IPS-NIHi7 (cell line): ENCODE results near the gene MCTP2.

Experiments
- DNase-seq: peaks from one replicate; pipeline ENCODE4 v3.0.0; 2012; ENCODE audit warnings: mixed read lengths; ENCODE audit errors: extremely low spot score

Gene MCTP2

GRCh38 chr15:94297558-94297957, 66.2 kb downstream of the MCTP2 start:
- no peak for DNase-seq

- DNase-seq: no peak
These were observed 67.0 kb downstream of the MCTP2 start for GRCh38 chr15:94298364-94298763.

GRCh38 chr15:94300612-94301011, 69.3 kb downstream of the MCTP2 start:
- DNase-seq: no peak

GRCh38 chr15:94305133-94305532, 73.8 kb downstream of the MCTP2 start:
- no peak for DNase-seq

DNA sequence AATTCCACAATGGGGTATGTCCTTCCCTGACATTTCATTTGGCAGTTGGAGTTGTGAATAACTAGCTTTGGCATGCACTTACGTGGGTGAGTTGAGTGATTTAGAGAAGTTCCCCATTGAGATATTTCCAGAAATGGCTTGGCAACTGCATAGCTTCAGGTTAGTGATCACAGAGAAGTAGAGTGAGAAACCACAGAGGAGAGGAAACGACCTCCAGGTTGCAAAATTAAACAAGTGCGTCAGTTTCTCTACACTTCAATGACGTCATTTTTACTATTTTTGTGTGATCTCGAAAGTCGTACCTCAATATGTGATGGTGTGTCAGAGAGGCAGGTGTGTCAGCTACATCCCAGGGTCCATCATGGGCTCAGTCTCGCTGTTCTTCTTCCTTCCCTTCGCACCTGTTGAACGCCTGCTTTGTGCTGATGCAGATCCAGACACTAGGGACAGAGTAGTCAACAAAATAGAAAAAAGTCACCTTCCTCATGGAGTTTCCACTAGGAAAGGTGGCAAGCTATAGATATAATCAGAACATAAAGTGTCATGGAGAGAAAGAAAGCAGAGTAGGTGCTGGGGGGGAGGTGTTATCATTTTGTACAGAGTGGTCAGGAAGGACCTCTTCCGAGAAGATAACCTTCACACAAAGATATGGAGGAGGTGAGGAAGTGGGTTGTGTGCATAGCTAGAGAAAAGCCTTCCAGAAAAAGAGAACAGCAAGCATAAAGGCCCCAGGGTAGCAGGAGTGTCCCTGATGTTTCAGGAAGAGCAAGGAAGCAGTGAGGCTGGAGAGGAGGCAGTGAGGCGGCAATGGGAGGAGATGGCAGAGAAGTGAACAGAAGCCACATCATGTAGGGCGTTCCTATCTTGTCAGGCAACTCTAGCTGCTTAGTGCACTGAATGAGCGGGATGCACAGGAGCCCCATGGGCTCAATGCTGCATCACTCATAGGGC, 75.6 kb downstream of the MCTP2 start:
- no peak for DNase-seq

DNA sequence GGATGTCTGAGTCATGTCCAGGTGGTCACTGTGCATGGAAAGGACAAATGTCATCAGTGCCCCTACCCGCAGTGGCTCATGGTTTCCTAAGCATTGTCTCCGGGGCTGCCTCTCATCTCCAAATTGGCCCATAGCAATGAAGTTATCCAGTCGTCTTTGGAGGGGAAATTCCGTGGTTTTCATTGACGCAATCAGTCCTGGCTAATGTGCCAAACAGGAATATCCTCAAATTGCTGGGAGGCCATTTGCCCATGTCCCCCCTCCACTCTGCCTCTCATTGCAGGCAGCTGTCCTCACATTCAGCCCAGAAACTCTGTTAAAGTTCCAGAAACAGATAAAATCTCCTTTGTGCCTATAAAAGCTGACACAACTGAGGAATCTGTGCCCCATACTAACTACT, 81.6 kb downstream of the MCTP2 start:
- DNase-seq: no peak

DNA sequence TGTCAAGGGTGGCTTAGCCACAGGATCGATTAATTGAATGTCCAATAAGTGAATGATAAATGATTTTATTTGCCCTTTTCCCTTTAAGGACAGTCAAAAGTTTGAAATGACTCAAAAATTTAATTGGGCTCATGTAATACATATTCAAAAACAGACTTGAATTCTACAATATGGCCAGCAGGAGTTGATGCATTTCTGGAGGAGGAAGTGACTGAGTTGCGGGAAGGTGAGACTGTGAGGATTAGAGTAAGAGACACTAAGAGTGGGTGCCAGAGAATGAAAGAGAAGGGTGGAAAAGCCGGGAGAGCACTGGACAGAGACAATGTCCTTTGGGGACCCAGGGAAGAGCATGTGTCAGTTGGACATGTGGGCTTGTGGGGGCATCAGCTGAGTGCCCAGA, 83.3 kb downstream of the MCTP2 start:
- no peak for DNase-seq

DNA sequence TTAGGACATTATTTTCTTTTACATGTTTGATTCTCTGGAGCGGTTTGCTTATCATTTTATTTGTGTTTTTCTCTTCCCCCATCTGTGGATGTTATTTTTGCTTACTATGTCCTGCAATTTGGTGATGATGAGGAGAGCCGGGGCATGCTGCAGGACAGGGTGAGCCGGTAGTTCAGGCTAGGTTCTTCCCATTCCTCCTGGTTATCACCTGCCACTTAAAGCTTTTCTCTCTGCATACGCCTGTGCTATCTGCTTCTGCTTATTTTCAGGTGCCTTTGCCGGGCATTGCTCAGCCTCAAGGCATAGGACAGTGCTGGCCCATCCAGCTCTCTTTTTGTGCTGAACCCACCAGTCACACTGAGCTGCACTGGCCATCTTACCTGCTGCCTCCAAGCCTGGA, 85.8 kb downstream of the MCTP2 start:
- DNase-seq: no peak

- DNase-seq: no peak
These were observed 90.8 kb downstream of the MCTP2 start for GRCh38 chr15:94322141-94322540.

GRCh38 chr15:94323076-94323475, 91.7 kb downstream of the MCTP2 start:
- DNase-seq: no peak

DNA sequence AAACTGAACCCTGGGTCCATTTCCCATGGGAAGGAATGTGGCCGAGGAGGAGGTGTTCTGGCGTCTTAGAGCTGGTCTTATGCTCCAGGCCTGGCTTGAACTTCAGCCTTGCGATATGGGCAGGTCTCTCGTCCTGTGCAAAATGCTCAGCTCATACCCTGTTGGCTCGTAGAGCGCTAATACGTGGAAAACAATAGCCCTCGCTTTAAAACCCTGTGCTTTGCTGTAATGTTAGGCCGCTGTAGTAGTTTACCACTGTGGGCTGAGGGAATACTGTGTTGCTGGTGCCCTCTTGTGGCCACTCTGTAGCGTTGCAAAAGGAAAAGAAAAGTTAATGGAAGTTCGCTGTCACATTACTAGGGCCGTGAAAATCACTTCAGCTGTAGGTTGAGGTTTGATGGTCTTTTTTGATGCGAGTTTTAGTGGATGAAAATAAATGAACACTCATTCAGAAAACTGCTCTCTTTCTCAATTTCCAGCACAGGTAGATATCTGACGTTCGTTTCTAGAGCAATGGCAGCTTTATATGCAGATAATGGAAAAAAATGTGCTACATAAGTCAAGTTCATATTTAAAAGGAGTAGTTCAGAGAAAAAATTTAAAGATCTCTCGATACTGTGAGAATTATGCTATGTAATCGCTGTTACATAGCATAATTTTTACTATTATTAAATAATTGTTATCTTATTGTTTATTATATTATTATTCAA, 92.9 kb downstream of the MCTP2 start:
- peak; percentile 74 for DNase-seq

DNA sequence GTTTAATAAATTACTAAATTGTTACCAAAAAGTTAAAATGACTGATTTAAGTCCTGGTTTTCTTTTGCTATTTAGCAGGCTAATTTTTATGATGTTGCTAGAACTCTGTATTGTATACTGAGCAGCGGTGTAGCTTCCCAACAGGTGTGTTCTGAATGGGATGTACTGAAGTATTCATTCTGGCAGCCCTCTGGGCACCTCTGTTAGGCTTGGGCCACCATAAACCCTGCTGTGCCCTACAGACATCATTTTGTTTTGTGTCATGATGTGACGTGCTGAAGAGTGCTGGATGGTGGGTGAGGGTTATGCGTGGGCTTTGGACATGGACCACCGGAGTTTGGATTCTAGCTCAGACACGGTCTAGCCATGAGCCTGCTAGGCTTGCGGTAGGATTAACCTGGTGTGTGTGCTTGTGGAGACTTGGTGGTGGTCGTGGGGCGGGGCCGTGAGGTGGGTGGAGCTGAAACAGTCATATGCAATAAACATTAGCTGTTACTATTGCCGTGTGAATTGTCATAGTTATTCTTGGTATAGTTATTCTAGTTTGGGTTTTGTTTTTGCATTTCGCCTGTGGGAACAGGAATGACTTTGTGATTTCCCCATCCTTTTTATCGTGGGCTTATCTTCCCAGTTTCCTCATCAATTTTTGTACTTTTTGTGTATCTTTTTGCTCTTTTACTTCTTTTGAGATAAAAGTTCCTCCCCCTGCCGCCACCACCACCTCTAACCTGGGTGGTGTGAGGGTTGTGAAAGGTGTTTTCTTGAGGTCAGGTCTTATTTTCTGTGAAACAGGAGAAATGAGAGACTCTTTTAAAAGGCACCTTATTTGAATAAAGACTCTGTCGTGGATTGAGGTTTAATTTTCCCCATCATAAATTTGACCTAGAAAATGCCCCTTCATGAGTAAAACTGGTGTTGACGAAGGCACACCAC, 93.7 kb downstream of the MCTP2 start:
- no peak for DNase-seq

DNA sequence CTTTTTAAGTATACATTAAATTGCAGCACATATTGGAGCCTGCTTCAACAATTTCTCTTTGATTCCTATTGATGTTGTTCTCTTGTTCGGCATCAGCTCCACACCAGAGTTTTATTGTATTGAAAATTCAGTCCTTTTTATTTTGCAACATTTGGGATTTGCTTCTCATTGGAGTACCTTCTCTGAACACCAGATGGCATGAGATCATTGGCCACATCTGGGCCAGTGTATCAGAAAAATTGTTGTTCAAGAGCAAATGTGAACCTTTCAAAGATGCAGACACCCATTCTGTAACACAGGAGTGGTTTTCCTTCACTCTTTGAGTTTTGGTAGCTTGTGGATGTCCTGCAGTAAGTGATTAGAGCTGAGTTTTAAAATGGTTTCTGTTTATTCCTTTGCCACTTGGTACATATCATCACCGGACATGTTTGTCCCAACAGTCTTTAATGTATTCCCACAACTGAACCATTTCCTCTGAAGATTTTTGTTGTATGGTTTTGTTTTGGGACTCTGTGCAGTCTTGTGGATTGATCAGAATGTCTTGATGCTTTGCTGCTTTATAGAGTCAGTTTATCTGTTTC, 96.1 kb downstream of the MCTP2 start:
- peak; percentile 23 for DNase-seq

GRCh38 chr15:94331731-94332130, 100.4 kb downstream of the MCTP2 start:
- no peak for DNase-seq

DNA sequence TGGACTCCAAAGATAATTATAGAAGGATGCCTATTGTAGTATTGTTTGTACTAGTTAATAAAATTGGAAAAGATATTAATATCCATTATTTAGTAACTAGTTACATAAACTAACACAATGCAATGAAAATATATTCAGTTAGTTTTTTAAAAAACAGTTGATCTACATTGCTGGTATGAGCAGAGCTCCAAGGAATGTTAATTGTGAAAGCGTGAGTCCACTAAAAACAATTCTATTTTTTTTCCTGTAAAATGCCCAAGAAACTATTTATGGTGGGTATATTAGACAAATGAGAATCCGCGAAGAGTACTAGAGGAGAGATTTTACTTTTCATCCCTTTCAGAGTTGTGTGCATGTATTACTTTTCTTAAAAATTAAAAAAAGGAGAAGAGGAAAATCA, 104.3 kb downstream of the MCTP2 start:
- DNase-seq: no peak

- no peak for DNase-seq
These were observed 105.6 kb downstream of the MCTP2 start for GRCh38 chr15:94336817-94337467.

GRCh38 chr15:94338243-94338846, 107.0 kb downstream of the MCTP2 start:
- DNase-seq: no peak

- no peak for DNase-seq
These were observed 114.9 kb downstream of the MCTP2 start for GRCh38 chr15:94346282-94346681.

DNA sequence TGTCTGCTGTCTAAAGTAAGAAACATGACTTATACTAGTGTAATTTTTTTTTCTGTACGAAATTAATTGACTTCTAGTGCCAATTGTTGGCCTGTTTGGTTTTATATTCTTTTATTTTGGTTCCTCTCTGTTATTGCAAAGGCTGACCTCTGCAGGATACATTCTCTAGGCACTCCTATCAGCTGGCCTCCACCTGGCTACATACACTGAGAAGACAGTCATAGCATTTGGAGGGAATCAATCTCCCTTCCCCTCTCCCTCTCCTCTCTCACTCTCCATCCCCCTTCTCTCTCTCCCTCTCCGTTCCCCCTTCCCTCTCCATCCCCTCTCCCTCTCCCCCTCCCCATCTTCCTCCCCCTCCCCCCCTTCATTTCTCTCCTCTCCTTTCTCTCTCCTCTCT, 116.7 kb downstream of the MCTP2 start:
- DNase-seq: no peak

DNA sequence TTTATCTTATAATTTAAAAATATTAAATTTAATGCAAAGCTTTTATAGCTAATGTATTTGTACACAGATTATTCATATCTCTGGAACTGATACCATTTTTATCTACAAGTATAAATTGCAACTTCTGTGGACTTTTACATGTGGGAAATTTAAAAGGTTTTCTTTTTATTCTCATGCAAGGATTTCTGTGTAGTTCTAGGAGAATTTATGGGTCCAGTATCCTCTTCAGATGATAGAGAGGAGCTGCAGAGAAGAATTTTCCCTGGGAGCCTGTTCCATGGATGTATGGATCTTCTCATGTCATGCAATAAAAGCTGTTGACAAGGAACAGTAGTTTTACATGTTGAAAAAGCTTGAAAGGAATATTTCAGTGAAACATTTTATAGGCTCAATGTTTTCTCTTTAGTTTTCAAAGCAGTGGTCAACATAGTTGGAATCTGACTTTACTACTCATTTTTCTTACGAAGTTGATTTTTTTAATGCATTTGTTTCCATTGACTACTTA, 119.7 kb downstream of the MCTP2 start:
- DNase-seq: no peak
